Measurements from ENCODE around the gene TMPRSS11E. TPM values are rescaled to one million over a fixed set of nuclear protein-coding genes. Genes with fewer than 3 reads are reported as not detected.
"Not testable (repeated sequence)": the region's sequence is repeated elsewhere in the genome, so short reads cannot be mapped to it uniquely, and the experiment has no call there.

The TMPRSS11E gene
- total and polyA plus RNA-seq, 2 experiments from 2014 or later = not detected

- H2AFZ ChIP-seq = no peak overlapping the region
- no peak for TF ChIP-seq EZH2 (IDR thresholded peaks at IDR 0.05; ENCODE audit: insufficient read depth, poor library complexity, severe bottlenecking)
- TF ChIP-seq EZH2phosphoT487 (IDR thresholded peaks at IDR 0.05; ENCODE audit: insufficient read depth, low read depth) = no peak
- no peaks in the 10 kb centered on the region for H3K9me2 ChIP-seq (ENCODE audit: insufficient read depth)
- H3K4me2 ChIP-seq (ENCODE audit: unreplicated experiment) = no peak overlapping the region
- DNase-seq = no peak
- in situ Hi-C loops (cut with MboI) = no loop called here
- no peaks in the 10 kb centered on the region for H4K20me1 ChIP-seq (ENCODE audit: insufficient read depth)
- no peaks in the 10 kb centered on the region for H3K9me3 ChIP-seq (ENCODE audit: low read depth)
- H3K27ac ChIP-seq = no peak overlapping the region
- no peak overlapping the region for H3K4me3 ChIP-seq
- WGBS, 2 experiments (ENCODE audit: low coverage in 1 of 2, low lambda C conversion rate in 2 of 2, missing lambda C conversion rate in 2 of 2) = 0 to 10% methylated on average over 1 of the region's 1 CpG
- no peaks in the 10 kb centered on the region for H3K4me1 ChIP-seq (ENCODE audit: insufficient read depth)
- H3K36me3 ChIP-seq (ENCODE audit: low read depth) = no peaks in the 10 kb centered on the region
- H3K9ac ChIP-seq = no peak overlapping the region
- H3K79me2 ChIP-seq (ENCODE audit: insufficient read depth) = no peaks in the 10 kb centered on the region
- H3K27me3 ChIP-seq (replicated peaks; ENCODE audit: insufficient read depth) = no peaks in the 10 kb centered on the region
- H3F3A ChIP-seq (ENCODE audit: insufficient read depth) = no peaks in the 10 kb centered on the region
These were observed 71.6 kb downstream of the TMPRSS11E start for GRCh38 chr4:68518889-68519288.

DNA sequence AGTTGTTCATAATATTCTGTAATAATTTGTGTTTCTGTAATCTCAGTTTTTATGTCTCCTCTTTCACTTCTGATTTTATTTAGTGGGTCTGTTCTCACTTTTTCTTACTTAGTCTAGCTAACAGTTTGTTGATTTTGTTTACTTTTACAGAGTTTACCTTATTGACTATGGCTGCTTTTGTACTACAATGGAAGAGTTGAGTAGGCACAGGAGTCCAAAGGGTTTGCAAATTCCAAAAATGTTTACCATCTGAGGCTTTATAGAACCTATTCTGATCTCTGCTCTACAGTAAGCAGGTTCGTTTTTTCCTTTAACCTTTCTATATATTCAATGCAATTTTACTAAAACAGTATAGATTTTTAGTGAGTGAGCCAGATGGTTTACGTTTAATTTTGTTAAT is 73.7 kb downstream of the TMPRSS11E start:
- no peaks in the 10 kb centered on the region for H3K4me1 ChIP-seq (ENCODE audit: insufficient read depth)
- no peaks in the 10 kb centered on the region for H3K27me3 ChIP-seq (replicated peaks; ENCODE audit: insufficient read depth)
- no peak overlapping the region for H3K27ac ChIP-seq
- no peaks in the 10 kb centered on the region for H3K9me3 ChIP-seq (ENCODE audit: low read depth)
- no peak for DNase-seq
- WGBS, 2 experiments (ENCODE audit: low coverage in 1 of 2, low lambda C conversion rate in 2 of 2, missing lambda C conversion rate in 2 of 2) = 0 to 2% methylated on average over 2 of the region's 2 CpGs
- H3K9ac ChIP-seq = no peak overlapping the region
- no peak overlapping the region for H2AFZ ChIP-seq
- H3K79me2 ChIP-seq (ENCODE audit: insufficient read depth) = no peaks in the 10 kb centered on the region
- H3K9me2 ChIP-seq (ENCODE audit: insufficient read depth) = no peaks in the 10 kb centered on the region
- H3K4me3 ChIP-seq = no peak overlapping the region
- H3F3A ChIP-seq (ENCODE audit: insufficient read depth) = no peaks in the 10 kb centered on the region
- no peak overlapping the region for H3K4me2 ChIP-seq (ENCODE audit: unreplicated experiment)
- in situ Hi-C loops (cut with MboI) = no loop called here
- H3K36me3 ChIP-seq (ENCODE audit: low read depth) = no peaks in the 10 kb centered on the region
- no peaks in the 10 kb centered on the region for H4K20me1 ChIP-seq (ENCODE audit: insufficient read depth)
- TF ChIP-seq EZH2phosphoT487 (IDR thresholded peaks at IDR 0.05; ENCODE audit: insufficient read depth, low read depth) (no peak), EZH2 (IDR thresholded peaks at IDR 0.05; ENCODE audit: insufficient read depth, poor library complexity, severe bottlenecking) (no peak)

DNA sequence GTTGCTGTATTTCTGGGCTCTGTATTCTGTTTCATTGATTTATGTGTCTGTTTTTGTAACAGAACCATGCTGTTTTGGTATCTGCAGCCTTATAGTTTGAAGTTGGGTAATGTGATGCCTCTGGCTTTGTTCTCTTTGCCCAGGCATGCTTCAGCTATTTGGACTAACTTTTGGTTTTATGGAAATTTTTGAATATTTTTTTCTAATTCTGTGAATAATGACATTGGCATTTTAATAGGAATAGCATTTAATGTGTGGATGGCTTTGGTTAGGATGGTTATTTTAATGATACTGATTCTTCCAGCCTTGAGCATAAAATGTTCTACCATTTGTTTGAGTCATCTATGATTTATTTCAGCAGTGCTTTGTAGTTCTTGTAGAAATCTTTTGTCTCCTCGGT is 75.0 kb downstream of the TMPRSS11E start:
- H3K27me3 ChIP-seq (replicated peaks; ENCODE audit: insufficient read depth); in situ Hi-C loops (cut with MboI); H3F3A ChIP-seq (ENCODE audit: insufficient read depth); H3K4me2 ChIP-seq (ENCODE audit: unreplicated experiment); H3K79me2 ChIP-seq (ENCODE audit: insufficient read depth); H4K20me1 ChIP-seq (ENCODE audit: insufficient read depth); H3K27ac ChIP-seq; H3K9me2 ChIP-seq (ENCODE audit: insufficient read depth); H3K4me1 ChIP-seq (ENCODE audit: insufficient read depth); DNase-seq; H3K9me3 ChIP-seq (ENCODE audit: low read depth); H3K4me3 ChIP-seq; H2AFZ ChIP-seq; H3K36me3 ChIP-seq (ENCODE audit: low read depth); H3K9ac ChIP-seq: not testable (repeated sequence)
- WGBS, 2 experiments (ENCODE audit: low coverage in 1 of 2, low lambda C conversion rate in 2 of 2, missing lambda C conversion rate in 2 of 2) = 0 to 3% methylated on average over 1 of the region's 1 CpG

DNA sequence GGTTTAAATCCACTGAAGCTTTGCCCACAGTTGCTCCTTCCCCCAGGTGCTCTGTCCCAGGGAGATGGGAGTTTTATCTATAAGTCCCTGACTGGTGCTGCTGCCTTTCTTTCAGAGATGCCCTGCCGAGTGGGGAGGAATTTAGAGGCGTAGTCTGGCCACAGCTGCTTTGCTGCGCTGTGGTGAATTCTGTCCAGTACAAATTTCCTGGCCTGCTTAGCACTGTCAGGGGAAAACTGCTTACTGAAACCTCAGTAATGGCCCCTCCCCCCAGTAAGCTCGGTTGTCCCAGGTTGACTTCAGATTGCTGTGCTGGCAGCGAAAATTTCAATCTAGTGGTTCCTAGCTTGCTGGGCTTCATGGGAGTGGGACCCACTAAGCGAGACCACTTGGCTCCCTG is 88.7 kb downstream of the TMPRSS11E start:
- Histone ChIP-seq H2AFZ (no peak overlapping the region), H3K27me3 (replicated peaks; ENCODE audit: insufficient read depth) (no peaks in the 10 kb centered on the region), H3K9ac (no peak overlapping the region), H3K27ac (no peak overlapping the region), H3K4me1 (ENCODE audit: insufficient read depth) (no peaks in the 10 kb centered on the region), H3K4me2 (ENCODE audit: unreplicated experiment) (no peak overlapping the region), H3K9me3 (ENCODE audit: low read depth) (no peaks in the 10 kb centered on the region), H3K4me3 (no peak overlapping the region), H3F3A (ENCODE audit: insufficient read depth) (no peaks in the 10 kb centered on the region), H3K36me3 (ENCODE audit: low read depth) (no peaks in the 10 kb centered on the region), H3K9me2 (ENCODE audit: insufficient read depth) (no peaks in the 10 kb centered on the region), H4K20me1 (ENCODE audit: insufficient read depth) (no peaks in the 10 kb centered on the region), H3K79me2 (ENCODE audit: insufficient read depth) (no peaks in the 10 kb centered on the region)
- TF ChIP-seq EZH2 (IDR thresholded peaks at IDR 0.05; ENCODE audit: insufficient read depth, poor library complexity, severe bottlenecking) (no peak), EZH2phosphoT487 (IDR thresholded peaks at IDR 0.05; ENCODE audit: insufficient read depth, low read depth) (no peak)
- in situ Hi-C loops (cut with MboI) = no loop called here
- 20 to 27% methylated on average over 6 of the region's 6 CpGs for WGBS, 2 experiments (ENCODE audit: low coverage in 1 of 2, low lambda C conversion rate in 2 of 2, missing lambda C conversion rate in 2 of 2)
- no peak for DNase-seq

GRCh38 chr4:68536375-68536774 is 89.1 kb downstream of the TMPRSS11E start:
- no peaks in the 10 kb centered on the region for H3K4me1 ChIP-seq (ENCODE audit: insufficient read depth)
- no peaks in the 10 kb centered on the region for H4K20me1 ChIP-seq (ENCODE audit: insufficient read depth)
- no peaks in the 10 kb centered on the region for H3K9me3 ChIP-seq (ENCODE audit: low read depth)
- 41 to 48% methylated on average over 3 of the region's 3 CpGs for WGBS, 2 experiments (ENCODE audit: low coverage in 1 of 2, low lambda C conversion rate in 2 of 2, missing lambda C conversion rate in 2 of 2)
- no peak overlapping the region for H2AFZ ChIP-seq
- TF ChIP-seq EZH2phosphoT487 (IDR thresholded peaks at IDR 0.05; ENCODE audit: insufficient read depth, low read depth) = no peak
- TF ChIP-seq EZH2 (IDR thresholded peaks at IDR 0.05; ENCODE audit: insufficient read depth, poor library complexity, severe bottlenecking) = no peak
- DNase-seq = no peak
- no peak overlapping the region for H3K4me3 ChIP-seq
- in situ Hi-C loops (cut with MboI) = no loop called here
- H3K27ac ChIP-seq = no peak overlapping the region
- no peaks in the 10 kb centered on the region for H3K36me3 ChIP-seq (ENCODE audit: low read depth)
- no peaks in the 10 kb centered on the region for H3K9me2 ChIP-seq (ENCODE audit: insufficient read depth)
- H3K4me2 ChIP-seq (ENCODE audit: unreplicated experiment) = no peak overlapping the region
- no peaks in the 10 kb centered on the region for H3K79me2 ChIP-seq (ENCODE audit: insufficient read depth)
- no peaks in the 10 kb centered on the region for H3K27me3 ChIP-seq (replicated peaks; ENCODE audit: insufficient read depth)
- no peaks in the 10 kb centered on the region for H3F3A ChIP-seq (ENCODE audit: insufficient read depth)
- no peak overlapping the region for H3K9ac ChIP-seq

GRCh38 chr4:68542742-68543141 is 95.5 kb downstream of the TMPRSS11E start:
- H3K9ac ChIP-seq; DNase-seq; H3K4me3 ChIP-seq; H3K36me3 ChIP-seq (ENCODE audit: low read depth); H3K27ac ChIP-seq; H3K4me1 ChIP-seq (ENCODE audit: insufficient read depth); H3K4me2 ChIP-seq (ENCODE audit: unreplicated experiment); in situ Hi-C loops (cut with MboI); H3K79me2 ChIP-seq (ENCODE audit: insufficient read depth); H3K9me2 ChIP-seq (ENCODE audit: insufficient read depth); H3F3A ChIP-seq (ENCODE audit: insufficient read depth); H3K9me3 ChIP-seq (ENCODE audit: low read depth); H2AFZ ChIP-seq; H4K20me1 ChIP-seq (ENCODE audit: insufficient read depth); H3K27me3 ChIP-seq (replicated peaks; ENCODE audit: insufficient read depth): not testable (repeated sequence)
- 42 to 51% methylated on average over 13 of the region's 13 CpGs for WGBS, 2 experiments (ENCODE audit: low coverage in 1 of 2, low lambda C conversion rate in 2 of 2, missing lambda C conversion rate in 2 of 2)

Data from GM23248 (cell line).